Measurements from ENCODE around the gene FBLL1. TPM values are rescaled to one million over a fixed set of nuclear protein-coding genes. Genes with fewer than 3 reads are reported as not detected.
"Not testable (repeated sequence)": the region's sequence is repeated elsewhere in the genome, so short reads cannot be mapped to it uniquely, and the experiment has no call there.

Gene FBLL1
- under 1 TPM in 2 of 3 donors, not detected in 1; 0.25 to 0.54 TPM for polyA plus RNA-seq

GRCh38 chr5:168528521-168529373 lies at the start of gene FBLL1:
FBLL1 (plus strand) TSS chr5:168529305; CDS start chr5:168529505, 200 bp downstream.
- no peak within 1 kb of the TSS for H3K27ac ChIP-seq (ENCODE audit: low read depth, low read length)
- WGBS, 3 donors = 12 to 17% (median 16%) methylated on average over 29 to 38 of the region's 38 CpGs

- no peak overlapping the region for H3K27ac ChIP-seq (ENCODE audit: low read depth, low read length)
- WGBS, 3 donors = 84 to 95% (median 85%) methylated on average over 3 of the region's 3 CpGs
Measured at GRCh38 chr5:168480601-168481000, 48.5 kb upstream of the FBLL1 start.

- WGBS, 3 donors = 39 to 63% (median 41%) methylated on average over 4 of the region's 4 CpGs
- H3K27ac ChIP-seq (ENCODE audit: low read depth, low read length) = no peak overlapping the region
Measured at GRCh38 chr5:168481330-168481788, 47.7 kb upstream of the FBLL1 start.

- no peak overlapping the region for H3K27ac ChIP-seq (ENCODE audit: low read depth, low read length)
- 50 to 72% (median 71%) methylated on average over 5 of the region's 5 CpGs for WGBS, 3 donors
Measured at GRCh38 chr5:168482361-168482760, 46.7 kb upstream of the FBLL1 start.

GRCh38 chr5:168486136-168486879 lies 42.8 kb upstream of the FBLL1 start, which contains the start of gene RARS1:
RARS1 (plus strand) TSS chr5:168486471; CDS start chr5:168486499, 28 bp downstream.
- 0 to 1% (median 0%) methylated on average over 40 of the region's 40 CpGs for WGBS, 3 donors

GRCh38 chr5:168489059-168489458 lies 40.0 kb upstream of the FBLL1 start:
- H3K27ac ChIP-seq (ENCODE audit: low read depth, low read length) = no peak overlapping the region
- 94 to 96% (median 96%) methylated on average over 3 of the region's 3 CpGs for whole genome bisulfite sequencing, 3 donors

More at GRCh38 chr5:168486136-168486879, 42.8 kb upstream of the FBLL1 start, which contains the start of gene RARS1:
- no peak within 1 kb of the TSS for H3K27ac ChIP-seq (ENCODE audit: low read depth, low read length)

GRCh38 chr5:168494057-168494555 lies 35.0 kb upstream of the FBLL1 start:
- WGBS, 3 donors = 83 to 95% (median 91%) methylated on average over 5 of the region's 5 CpGs
- no peak overlapping the region for H3K27ac ChIP-seq (ENCODE audit: low read depth, low read length)

- WGBS, 3 donors = 91 to 94% (median 91%) methylated on average over 7 of the region's 7 CpGs
- H3K27ac ChIP-seq (ENCODE audit: low read depth, low read length) = no peak overlapping the region
Measured at GRCh38 chr5:168502563-168503237, 26.4 kb upstream of the FBLL1 start.

- 97 to 99% (median 98%) methylated on average over 2 of the region's 2 CpGs for WGBS, 3 donors
- H3K27ac ChIP-seq (ENCODE audit: low read depth, low read length) = no peak overlapping the region
Measured at GRCh38 chr5:168513861-168514428, 15.2 kb upstream of the FBLL1 start.

- 60 to 79% (median 68%) methylated on average over 2 of the region's 2 CpGs for WGBS, 3 donors
- H3K27ac ChIP-seq (ENCODE audit: low read depth, low read length) = no peak overlapping the region
Measured at GRCh38 chr5:168525856-168526255, 3.2 kb upstream of the FBLL1 start.

- WGBS, 3 donors = 84 to 93% (median 88%) methylated on average over 4 of the region's 4 CpGs
Measured at GRCh38 chr5:168527756-168528295, 1.3 kb upstream of the FBLL1 start.

GRCh38 chr5:168529374-168530234 lies 499 bp downstream of the FBLL1 start:
- no peak overlapping the region for H3K27ac ChIP-seq (ENCODE audit: low read depth, low read length)
- WGBS, 3 donors = 15 to 19% (median 16%) methylated on average over 75 to 120 of the region's 125 CpGs

More at GRCh38 chr5:168527756-168528295, 1.3 kb upstream of the FBLL1 start:
- H3K27ac ChIP-seq (ENCODE audit: low read depth, low read length) = no peak overlapping the region

- no peak overlapping the region for H3K27ac ChIP-seq (ENCODE audit: low read depth, low read length)
- WGBS, 3 donors = 67 to 75% (median 71%) methylated on average over 4 of the region's 4 CpGs
Measured at GRCh38 chr5:168530621-168531150, 1.6 kb downstream of the FBLL1 start.

GRCh38 chr5:168531191-168531590 lies 2.1 kb downstream of the FBLL1 start:
- no peak overlapping the region for H3K27ac ChIP-seq (ENCODE audit: low read depth, low read length)
- WGBS, 3 donors = 77 to 89% (median 83%) methylated on average over 5 of the region's 5 CpGs

- 69 to 74% (median 69%) methylated on average over 6 of the region's 6 CpGs for WGBS, 3 donors
- no peak overlapping the region for H3K27ac ChIP-seq (ENCODE audit: low read depth, low read length)
Measured at GRCh38 chr5:168531987-168532864, 3.1 kb downstream of the FBLL1 start.

GRCh38 chr5:168534351-168534750 lies 5.2 kb downstream of the FBLL1 start:
- WGBS, 3 donors = 81 to 86% (median 81%) methylated on average over 7 of the region's 7 CpGs

More at GRCh38 chr5:168534351-168534750, 5.2 kb downstream of the FBLL1 start:
- not testable (repeated sequence) for H3K27ac ChIP-seq (ENCODE audit: low read depth, low read length)
